ELF-1 (cell line): ENCODE results near the gene SYNPO2.
"Not testable (repeated sequence)": the region's sequence is repeated elsewhere in the genome, so short reads cannot be mapped to it uniquely, and the experiment has no call there.

ENCODE experiments used
- DNase-seq: peaks from one replicate; pipeline ENCODE4 v3.0.0-alpha.2; 2016; ENCODE audit warnings: low read depth, low spot score

SYNPO2 gene

DNA sequence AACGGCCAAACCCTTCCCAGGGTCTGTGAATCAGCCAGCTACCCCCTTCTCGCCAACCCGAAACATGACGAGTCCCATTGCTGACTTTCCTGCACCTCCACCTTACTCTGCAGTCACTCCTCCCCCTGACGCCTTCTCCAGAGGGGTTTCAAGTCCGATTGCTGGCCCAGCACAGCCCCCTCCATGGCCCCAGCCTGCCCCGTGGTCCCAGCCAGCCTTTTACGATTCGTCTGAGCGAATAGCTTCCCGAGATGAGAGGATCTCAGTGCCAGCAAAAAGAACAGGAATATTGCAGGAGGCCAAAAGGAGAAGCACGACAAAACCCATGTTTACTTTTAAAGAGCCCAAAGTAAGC is 141.9 kb downstream of the SYNPO2 start:
- DNase-seq: no peak

DNA sequence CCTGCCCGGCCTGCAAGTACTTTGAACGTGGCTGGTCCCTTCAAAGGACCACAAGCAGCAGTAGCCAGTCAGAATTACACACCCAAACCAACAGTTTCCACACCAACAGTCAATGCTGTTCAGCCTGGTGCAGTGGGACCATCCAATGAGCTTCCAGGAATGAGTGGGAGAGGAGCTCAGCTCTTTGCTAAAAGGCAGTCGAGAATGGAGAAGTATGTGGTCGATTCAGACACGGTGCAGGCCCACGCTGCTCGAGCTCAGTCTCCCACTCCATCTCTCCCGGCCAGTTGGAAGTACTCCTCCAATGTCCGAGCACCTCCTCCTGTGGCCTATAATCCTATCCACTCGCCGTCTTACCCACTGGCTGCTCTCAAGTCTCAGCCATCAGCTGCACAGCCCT is 142.6 kb downstream of the SYNPO2 start:
- no peak for DNase-seq

DNA sequence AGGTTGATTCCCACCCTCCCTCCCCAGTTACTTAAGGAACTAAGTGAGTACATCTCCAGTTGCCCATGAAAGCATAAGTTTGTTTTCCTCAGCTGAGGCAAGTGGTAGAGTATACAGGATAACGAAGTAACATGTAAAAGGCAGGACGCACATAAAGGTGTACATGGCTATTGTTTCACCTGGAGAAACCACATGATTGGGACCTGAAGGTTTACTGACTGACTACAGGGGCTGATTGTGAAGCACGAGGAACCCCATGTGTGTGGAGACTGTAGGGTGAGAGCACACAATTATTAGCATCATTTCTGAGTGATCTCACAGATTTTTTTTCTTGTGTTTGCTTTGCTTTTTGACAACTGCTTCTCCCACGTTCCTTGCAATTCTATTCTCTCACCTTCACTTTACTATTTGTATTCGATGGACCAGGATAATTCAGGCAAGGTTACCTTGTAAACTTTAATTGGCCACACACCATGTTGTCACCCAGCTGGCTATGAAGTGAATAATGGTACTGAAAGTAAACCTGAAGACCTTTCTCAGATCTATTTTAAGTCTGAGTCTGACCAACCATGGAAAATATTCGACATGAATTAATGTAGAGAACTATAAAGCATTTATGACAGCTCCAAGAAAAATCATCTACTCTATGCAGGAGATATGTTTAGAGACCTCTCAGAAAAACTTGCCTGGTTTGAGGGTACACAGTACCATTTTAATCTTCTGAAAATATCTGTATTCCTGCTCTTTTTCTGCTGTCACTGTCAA is 144.4 kb downstream of the SYNPO2 start:
- DNase-seq: no peak

DNA sequence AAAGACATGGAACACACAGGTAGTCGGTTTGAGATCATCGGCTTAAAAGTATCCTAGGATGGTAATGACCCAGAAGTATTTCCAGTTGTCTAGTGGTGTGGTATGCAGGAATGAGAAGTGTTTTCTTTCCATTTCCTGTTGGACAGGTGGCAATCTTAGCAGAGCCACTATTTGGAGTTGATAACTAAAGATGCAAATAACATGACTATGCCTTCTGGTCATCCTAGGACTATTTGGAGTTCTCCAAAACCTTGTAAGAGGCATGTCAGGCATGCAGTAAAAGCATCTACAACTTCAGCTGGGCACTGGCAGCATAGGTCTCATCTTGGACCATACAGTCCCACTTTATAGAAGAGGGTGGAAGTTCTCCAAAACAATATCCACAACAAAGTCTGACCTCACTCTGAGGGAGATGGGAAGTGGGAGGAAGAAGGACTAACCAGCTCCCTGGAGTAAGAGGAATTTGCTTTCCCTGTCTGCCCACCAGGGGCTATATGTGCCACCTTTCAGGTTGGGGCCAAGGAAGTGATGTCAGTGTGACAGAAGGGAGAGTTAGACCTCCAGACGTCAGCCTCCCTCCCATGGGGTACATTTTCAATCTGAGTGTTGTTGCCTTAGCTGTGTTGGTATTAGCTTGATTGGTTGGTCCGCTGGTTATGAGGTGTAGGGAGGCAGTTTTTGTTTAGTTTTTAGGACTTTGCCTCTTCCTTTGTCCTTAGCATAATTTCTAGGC is 145.8 kb downstream of the SYNPO2 start:
- no peak for DNase-seq

DNA sequence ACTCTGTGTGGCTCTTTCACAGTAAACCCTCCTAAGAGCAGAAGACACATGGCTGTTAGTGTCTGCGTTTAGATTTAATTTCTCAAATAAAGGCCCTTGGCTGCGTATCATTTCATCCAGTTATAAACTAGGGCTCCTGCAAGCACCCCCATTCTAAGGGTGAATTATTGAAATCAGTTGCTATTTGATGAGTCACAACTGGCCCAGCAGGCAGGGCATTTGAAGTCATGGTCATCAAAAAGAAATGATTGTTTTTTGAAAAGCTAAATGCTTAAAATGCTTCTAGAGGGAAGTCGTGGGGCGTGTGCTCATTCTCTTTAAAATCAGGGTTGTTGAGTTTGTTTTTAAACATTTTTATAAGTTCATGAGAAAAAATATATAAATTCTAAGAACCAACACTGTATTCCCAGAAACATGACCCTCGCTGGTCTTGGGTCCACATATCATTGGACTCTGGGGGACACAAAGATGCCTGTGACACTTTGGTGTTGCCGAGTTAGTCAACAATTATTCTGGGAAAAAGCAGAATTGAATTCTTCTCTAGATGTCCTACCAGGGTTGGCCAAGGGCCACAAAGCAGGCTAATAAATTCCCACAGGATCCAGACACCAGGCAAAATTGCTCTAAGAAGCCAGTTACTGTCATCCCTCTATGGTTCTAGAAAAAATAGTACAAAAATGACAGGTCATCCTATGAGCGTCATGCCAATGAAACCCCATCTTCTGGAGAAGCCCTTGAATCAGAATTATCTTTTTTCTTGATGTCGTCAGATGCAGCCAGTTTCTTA is 147.5 kb downstream of the SYNPO2 start:
- DNase-seq: no peak

DNA sequence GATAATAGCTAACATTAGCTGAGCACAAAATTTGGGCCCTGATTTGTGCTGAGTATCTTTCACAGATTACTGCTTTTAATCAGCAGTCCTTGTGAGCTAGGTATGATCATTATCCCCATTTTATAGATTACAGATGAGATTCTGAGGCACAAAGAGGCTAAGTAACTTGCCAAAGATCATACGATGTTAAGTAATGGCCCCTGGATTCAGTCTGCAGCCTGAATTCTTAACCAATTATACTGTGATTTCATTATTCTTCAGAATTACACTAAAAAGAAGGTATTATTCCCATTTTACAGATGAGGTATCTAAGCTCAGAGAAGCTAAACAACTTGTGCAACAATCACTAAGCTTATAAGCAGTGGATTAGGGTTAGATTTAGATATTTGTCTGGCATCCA is 149.1 kb downstream of the SYNPO2 start:
- no peak for DNase-seq

DNA sequence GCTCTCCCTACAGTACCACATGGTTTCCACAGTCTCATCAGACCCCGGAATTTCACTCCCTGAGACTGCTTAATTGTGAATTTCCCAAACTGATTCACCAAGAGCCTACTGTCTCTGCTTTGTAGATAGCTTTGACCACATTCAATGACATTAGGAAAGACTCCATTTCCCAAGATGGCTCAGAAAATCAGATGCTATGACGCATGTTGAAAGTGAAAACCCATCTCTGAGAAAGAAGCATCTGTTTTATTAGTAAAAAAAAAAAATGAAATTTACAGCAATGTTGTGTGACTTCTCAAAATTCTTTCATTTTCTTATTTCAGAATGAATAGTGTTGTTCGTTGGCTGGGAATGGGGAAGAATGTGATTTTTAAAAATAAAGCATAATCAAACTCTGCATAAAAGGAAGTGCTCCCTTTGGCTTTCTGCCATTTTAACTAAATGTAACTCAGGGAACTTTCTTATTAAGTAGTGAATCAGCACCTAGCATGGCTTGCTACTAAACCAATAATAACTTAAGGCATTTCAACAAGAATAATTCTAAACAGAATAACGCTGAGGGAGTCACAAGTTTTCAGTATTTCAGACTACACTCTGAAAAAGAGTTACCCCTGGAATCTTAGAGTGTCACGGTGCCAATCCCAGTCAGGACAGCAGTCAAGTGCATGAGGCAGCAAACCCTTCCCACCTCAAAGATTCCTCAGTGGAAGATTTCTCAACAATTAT is 149.6 kb downstream of the SYNPO2 start:
- DNase-seq: no peak

DNA sequence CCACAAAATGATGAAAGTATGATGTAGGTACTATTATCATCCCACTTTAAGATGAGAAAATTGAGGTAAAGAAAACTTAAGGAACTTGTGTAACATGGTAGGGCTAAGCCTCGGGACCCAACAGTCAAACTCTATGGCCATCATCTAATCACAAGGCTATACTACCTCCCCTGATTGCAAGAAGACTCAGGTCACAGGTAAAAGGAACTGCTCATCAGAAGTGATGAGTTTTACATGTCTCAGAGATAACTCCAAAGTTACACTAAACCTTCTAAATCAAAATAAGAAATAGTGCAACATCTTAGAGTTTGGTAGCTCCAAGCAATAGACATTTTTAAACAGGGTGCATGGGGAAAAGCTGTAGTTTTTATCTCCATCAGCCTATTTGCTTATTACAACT is 150.5 kb downstream of the SYNPO2 start:
- DNase-seq: no peak

DNA sequence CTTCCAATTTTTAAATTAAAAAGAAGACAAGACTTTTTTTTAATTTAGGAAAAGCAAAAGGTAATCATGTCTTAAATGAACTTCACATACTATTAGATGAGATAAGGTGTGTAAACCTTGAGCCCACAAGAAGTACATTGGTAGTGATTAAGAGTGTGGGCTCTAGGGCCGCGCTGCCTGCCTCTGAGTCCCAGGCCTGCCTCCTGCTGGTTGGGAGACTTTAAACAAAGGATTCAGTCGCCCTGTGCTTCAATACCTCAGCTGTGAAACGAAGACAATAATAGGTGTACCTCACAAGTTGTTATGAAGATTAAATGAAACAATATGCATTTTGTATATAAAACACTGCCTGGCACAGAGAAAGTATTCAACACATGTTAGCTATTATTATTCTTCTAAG is 151.1 kb downstream of the SYNPO2 start:
- peak; percentile 29 for DNase-seq

DNA sequence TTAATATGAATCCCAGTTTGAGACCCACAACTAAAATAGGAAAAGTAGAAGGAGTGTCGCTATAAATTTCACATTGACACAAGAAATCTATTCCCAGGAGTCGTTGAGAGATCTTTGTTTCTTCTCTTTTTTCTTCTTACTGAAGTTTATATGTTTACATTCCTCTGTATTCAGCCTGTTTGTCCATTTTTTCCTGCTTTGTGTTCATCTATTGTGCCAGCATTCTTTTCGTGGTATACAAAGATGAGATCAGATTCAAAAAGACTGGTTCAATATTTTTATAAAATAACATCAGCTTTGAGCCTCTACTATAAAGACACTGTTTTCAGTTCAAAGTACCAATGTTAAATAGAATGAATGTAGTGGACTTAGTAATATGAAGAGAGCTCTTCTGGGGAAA is 151.6 kb downstream of the SYNPO2 start:
- no peak for DNase-seq

DNA sequence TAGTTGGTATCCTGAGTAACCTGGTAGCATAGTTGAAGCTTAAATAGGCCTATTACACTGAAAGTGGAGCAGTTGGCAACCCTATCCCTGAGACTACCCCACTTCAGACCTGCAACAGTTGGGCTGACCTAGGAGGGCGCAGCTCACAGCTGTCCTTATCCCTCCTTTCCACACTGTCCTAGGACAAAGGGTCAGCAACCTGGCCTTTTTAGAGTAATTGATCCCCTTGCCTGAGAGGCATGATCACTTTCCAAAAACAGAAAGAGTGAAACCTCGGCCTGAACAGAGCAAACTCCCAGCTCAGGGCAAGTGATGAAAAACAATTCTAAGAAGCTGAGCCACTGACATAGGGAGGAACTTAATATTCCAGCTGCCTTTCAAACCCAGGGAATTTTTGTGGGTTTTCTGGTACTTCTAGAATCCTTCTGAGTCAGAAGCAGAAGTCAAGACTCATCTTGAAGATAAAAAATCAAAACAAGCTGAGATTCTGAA is 152.1 kb downstream of the SYNPO2 start:
- DNase-seq: peak; percentile 39

DNA sequence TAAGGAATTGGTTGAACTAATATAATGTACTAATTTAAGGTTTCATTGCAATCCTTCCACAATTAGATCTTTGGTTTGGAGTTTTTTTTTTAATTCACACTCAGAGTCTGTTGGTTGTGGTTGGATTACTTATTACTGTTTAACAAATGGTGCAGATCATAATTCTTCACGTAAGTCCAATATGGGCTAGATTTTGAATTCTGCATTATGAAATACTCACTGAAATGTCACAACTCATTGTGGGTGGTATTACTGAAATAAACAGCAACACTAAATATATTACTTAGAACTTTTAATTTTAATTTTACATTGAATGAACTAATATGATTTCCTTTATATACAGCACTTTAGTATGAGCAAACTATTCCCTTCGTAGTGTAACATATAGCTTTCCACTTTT is 152.7 kb downstream of the SYNPO2 start:
- no peak for DNase-seq

DNA sequence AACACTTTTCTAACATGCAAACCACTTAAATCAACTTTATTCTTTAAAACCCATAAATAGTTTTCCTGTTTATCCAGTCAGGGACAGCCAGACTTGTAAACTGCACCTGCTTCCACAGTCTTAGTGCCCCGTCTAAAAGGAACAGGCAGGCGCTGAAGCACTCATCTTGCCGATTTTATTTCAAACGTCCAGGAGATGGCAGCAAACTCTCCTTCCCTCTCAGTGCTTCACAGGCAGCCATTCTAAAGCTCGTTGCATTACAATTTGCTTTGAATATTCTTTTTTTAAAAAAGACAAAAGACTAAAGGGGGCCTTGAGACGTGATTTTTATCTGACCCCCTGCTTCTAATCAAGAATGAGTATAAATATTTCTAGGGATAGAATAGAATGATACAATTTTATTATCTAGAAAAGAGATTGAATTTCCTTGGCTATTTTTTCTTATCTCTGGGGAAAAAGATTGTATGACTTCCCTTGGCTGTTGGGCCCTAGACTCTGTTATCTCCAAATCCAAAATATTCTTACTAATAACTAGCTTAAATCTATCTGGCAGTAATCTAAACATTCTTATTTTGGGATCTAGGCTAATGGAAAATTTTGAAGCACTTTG is 153.4 kb downstream of the SYNPO2 start:
- peak; percentile 77 for DNase-seq

DNA sequence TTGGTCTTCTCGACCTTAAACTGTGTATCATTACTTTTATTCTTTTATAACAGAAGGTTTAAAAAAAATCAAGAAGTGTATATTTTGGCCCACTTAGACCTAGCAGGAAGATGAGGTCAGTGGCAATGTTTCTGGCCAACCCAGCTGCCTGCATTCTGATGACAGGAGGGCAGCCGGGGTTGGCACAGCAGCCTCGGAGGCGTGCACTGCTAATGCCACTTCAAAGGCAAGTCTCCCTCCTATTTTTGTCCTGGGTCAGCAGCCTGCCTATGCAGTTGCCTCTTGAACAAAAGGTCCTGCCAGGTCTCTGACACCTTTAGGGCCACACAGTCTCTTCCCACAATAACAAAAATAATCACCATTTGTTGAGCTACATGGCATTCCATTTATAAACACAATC is 157.6 kb downstream of the SYNPO2 start:
- no peak for DNase-seq

DNA sequence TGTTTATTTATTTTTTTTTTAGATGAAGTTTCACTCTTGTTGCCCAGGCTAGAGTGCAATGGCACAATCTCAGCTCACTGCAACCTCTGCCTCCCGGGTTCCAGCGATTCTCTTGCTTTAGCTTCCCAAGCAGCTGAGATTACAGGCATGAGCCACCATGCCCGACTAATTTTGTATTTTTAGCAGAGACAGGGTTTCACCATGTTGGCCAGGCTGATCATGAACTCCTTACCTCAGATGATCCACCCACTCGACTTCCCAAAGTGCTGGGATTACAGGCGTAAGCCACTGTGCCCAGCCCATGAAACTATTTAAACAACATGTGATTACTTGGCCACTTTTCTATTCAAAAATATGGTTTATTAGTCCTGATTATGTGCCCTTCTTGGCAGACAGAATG is 158.4 kb downstream of the SYNPO2 start:
- not testable (repeated sequence) for DNase-seq

DNA sequence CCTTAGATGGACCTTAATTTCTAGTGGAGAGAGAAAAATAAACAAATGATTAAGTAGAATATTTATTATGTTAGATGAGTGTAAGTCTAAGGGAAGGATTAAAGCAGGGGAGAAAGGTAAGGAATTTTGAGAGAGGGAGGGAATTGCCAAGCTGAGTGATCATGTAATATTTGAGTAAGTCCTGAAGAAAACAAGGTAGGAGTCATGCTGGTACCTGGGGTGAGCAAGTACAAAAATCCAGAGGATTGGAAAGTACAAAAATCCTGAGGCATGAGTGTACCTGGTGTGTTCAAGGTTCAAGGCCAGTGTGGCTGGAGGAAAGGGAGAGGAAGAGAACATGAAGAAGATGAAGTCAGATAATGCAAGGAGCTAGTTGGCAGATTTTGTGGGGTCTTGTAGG is 159.8 kb downstream of the SYNPO2 start:
- DNase-seq: no peak

DNA sequence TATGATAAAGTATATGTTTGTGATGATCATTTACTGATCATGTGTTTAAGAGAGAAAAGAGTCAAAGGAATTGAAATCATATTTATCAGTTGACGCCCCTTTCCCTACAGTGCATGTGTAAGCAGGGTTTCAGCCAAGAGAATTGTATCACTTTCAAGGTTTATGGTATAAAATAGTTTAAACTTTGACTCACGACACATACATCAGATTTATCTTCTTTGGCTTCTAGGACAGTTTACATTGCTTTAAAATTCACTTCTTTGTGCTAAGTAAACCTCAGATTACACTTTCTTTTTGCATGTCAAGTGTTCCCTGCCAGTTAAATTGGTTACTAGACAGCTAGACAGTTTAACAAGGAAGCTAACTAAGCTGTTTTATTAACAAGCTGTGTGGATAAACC is 160.7 kb downstream of the SYNPO2 start:
- DNase-seq: no peak

DNA sequence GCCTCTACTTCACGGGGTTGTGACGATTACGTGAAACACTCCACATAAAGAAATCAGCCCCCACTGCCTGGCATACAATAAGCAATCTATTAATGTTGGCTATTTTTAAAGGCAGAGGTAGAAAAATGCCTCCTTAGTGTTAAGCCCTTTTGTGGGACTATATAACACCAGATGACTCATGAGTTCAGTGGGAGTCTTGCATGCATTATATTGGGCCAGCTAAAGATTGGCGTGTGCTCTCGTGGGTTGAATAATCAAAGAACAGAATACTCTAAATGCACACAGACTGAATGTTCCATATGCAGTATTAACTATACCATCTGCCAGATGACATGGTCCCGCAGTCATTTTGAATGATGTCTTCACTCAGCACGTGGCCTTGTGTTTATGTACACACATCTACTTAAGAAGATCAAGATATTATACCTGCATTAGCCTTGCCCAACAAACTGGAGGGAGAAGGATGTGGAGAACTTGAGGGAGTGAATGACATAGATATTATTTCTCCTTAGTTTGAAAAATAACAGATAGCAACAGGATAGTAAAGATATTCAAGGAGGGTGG is 162.0 kb downstream of the SYNPO2 start:
- no peak for DNase-seq

DNA sequence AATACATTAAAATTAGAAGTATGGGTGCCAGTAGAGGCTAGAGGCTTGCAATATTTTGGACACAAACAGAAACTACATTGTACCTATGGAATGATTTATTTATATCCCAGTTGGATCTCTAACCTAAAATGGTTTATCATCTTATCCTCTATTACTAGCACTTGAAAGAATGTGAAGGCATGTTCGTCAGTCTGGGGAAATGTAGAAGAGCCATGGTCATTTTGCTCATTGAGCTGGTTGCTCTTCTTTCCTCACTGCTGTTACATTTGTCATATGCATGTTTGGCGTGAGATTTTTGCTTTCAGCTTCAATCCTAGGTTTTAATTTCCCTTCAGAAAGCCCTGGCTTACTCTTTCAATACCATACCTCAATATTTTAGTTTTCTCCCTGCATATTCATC is 164.6 kb downstream of the SYNPO2 start:
- DNase-seq: no peak

DNA sequence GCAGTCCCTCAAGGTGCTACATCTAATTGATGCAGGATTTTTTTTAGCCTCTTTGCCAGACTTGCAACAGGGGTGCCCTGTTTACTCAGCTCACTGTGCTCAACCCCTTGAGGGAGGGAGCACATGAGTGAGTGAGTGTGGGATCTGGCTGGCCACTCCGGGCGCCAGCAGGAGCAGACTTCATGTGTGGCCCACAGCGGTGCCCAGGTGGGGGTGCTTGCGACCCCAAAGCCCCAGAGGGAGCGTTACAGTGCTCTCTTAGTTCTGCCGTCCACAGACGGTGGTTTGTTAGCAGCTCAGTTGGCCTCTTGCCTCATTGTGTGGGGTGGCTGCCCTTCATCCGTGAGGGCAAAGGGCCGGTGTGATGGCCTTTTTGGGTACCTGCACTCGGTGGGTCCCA is 165.3 kb downstream of the SYNPO2 start:
- no peak for DNase-seq

DNA sequence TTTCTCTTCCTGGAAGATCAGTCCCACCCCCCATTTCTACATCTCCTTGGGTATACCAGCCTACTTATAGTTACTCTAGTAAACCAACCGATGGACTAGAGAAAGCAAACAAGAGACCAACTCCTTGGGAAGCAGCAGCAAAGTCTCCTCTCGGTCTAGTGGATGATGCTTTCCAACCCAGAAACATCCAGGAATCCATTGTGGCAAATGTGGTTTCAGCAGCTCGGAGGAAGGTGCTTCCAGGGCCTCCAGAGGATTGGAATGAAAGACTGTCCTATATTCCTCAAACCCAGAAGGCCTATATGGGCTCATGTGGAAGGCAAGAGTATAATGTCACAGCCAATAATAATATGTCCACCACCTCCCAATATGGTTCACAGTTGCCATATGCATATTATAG is 168.8 kb downstream of the SYNPO2 start:
- DNase-seq: no peak
